Keratinocyte (primary cell): ENCODE results near the gene UCN3. TPM values are rescaled to one million over a fixed set of nuclear protein-coding genes. Genes with fewer than 3 reads are reported as not detected.

Experiments used
- DNase-seq: peaks from one replicate; pipeline ENCODE4 v3.0.0-alpha.2; 2011; ENCODE audit warnings: low read depth, missing footprints, low spot score
- FAIRE-seq: peaks from 2 replicates; lab custom pipeline; 2011; peaks lifted over from hg19 to GRCh38; lab: Jason Lieb, UNC
- H2AFZ ChIP-seq: 2 replicates; pipeline ENCODE4 v1.6.0; 2012; ENCODE audit warnings: low read length, control low read depth, inconsistent platforms; ENCODE audit not compliant: control insufficient read depth
- H3K27ac ChIP-seq: 2 replicates; pipeline ENCODE4 v1.5.1; 2011; ENCODE audit warnings: low read length; ENCODE audit not compliant: control insufficient read depth, insufficient read depth
- H3K27me3 ChIP-seq: 3 replicates; pipeline ENCODE4 v1.6.0; 2011; ENCODE audit warnings: low read length; ENCODE audit not compliant: control insufficient read depth, insufficient read depth; ENCODE audit errors: extremely low read depth
- H3K36me3 ChIP-seq, 2 experiments: 2 replicates in 1 of 2; 3 replicates in 1 of 2; pipeline ENCODE4 v1.5.1; 2011; ENCODE audit warnings: low read length in 2 of 2, mild to moderate bottlenecking in 1 of 2; ENCODE audit not compliant: control insufficient read depth in 2 of 2, insufficient read depth in 2 of 2; ENCODE audit errors: extremely low read depth in 1 of 2
- H3K4me1 ChIP-seq: 3 replicates; pipeline ENCODE4 v1.5.1; 2011; ENCODE audit warnings: low read length; ENCODE audit not compliant: control insufficient read depth, insufficient read depth; ENCODE audit errors: extremely low read depth
- H3K4me2 ChIP-seq: 3 replicates; pipeline ENCODE4 v1.6.0; 2011; ENCODE audit warnings: low read depth, low read length; ENCODE audit not compliant: control insufficient read depth, insufficient read depth; ENCODE audit errors: extremely low read depth
- H3K4me3 ChIP-seq, 3 experiments: fragments of 200-600 bp in 1 of 3; sonication (generic) in 1 of 3; 2 replicates in 2 of 3; 3 replicates in 1 of 3; pipeline ENCODE4 v1.5.1; 2011 to 2016; ENCODE audit warnings: low read length in 3 of 3, mild to moderate bottlenecking in 3 of 3, control low read depth in 2 of 3, inconsistent platforms in 1 of 3, low read depth in 1 of 3, mixed read lengths in 1 of 3, mixed run types in 1 of 3, moderate library complexity in 1 of 3; ENCODE audit not compliant: control insufficient read depth in 2 of 3, insufficient read depth in 2 of 3; ENCODE audit errors: extremely low read depth in 1 of 3
- H3K79me2 ChIP-seq: 2 replicates; pipeline ENCODE4 v1.6.0; 2012; ENCODE audit warnings: low read length; ENCODE audit not compliant: control insufficient read depth, insufficient read depth
- H3K9ac ChIP-seq: 3 replicates; pipeline ENCODE4 v1.6.0; 2011; ENCODE audit warnings: low read length; ENCODE audit not compliant: control insufficient read depth, insufficient read depth; ENCODE audit errors: extremely low read depth
- H3K9me1 ChIP-seq: 3 replicates; pipeline ENCODE4 v1.6.0; 2011; ENCODE audit warnings: low read length; ENCODE audit not compliant: control insufficient read depth, insufficient read depth; ENCODE audit errors: extremely low read depth
- H3K9me3 ChIP-seq: 2 replicates; pipeline ENCODE4 v1.5.1; 2012; ENCODE audit warnings: low read depth, low read length; ENCODE audit not compliant: control insufficient read depth
- H4K20me1 ChIP-seq: 3 replicates; pipeline ENCODE4 v1.6.0; 2011; ENCODE audit warnings: low read length; ENCODE audit not compliant: control insufficient read depth, insufficient read depth; ENCODE audit errors: extremely low read depth
- EZH2 ChIP-seq: IDR thresholded peaks from one replicate; pipeline ENCODE4 v1.6.1; 2012; ENCODE audit warnings: inconsistent platforms, mild to moderate bottlenecking, low read length, moderate library complexity
- dilution Hi-C: fragments of 300-500 bp; cut with MboI; formaldehyde crosslinking; loops from one replicate; pipeline ENCODE4 v1.7.0; 2020; ENCODE audit warnings: low sequenced_read_pairs; ENCODE audit not compliant: extremely low pct_ligation_motif_present
- polyA plus RNA-seq, 5 experiments: library from polyadenylated mRNA; depleted of rRNA in 3 of 5; stranded (reverse) in 3 of 5; stranded (forward) in 1 of 5; unstranded in 1 of 5; fragments of >200 nt; gene quantifications; 1 replicate in 1 of 5; 2 replicates in 3 of 5; 3 replicates in 1 of 5; pipeline versions ENCODE4 v1.2.1 to v1.2.3, GENCODE V29; 2011 to 2012; ENCODE audit warnings: missing spikeins in 2 of 5, low read depth in 1 of 5, low replicate concordance in 1 of 5
- TF ChIP-seq, protein P1 (sequence below), 3 experiments: IDR thresholded peaks in 1 of 3; conservative IDR thresholded peaks in 1 of 3; optimal IDR thresholded peaks in 1 of 3; 2 replicates in 2 of 3; 3 replicates in 1 of 3; pipeline versions ENCODE3 to v1.5.1; 2011; ENCODE audit warnings: low read length in 3 of 3, mild to moderate bottlenecking in 3 of 3, moderate library complexity in 2 of 3, control low read depth in 1 of 3, inconsistent platforms in 1 of 3; ENCODE audit not compliant: insufficient read depth in 2 of 3; ENCODE audit errors: extremely low read depth in 1 of 3

The UCN3 gene
- polyA plus RNA-seq, 1 donor (not counting 4 experiments of a cell fraction or from before 2014, with no cell fraction given) = not detected

DNA sequence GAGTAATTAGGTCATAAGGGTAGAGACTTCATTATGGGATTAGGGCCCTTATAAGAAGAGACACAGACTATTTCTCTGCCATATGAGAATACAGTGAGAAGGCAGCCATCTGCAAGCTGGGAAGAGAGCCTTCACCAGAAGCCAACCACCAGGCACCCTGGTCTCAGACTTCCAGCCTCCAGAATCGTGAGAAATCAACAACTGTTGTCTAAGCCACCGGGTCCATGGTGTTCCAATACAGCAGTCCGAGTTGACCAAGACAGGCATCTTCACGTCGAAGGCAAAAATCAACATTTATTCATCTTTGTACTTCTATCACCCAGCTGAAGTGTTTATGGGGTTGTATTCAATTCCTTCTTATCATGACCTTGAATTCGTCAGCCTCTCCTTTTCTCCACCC, 34.6 kb downstream of the UCN3 start:
- Histone ChIP-seq H3K36me3 (no peaks in the 10 kb centered on the region), H3K4me1 (peaks cover 3% of the 10 kb centered on the region), H3K4me3 (no peak overlapping the region), H3K79me2 (no peaks in the 10 kb centered on the region), H3K9ac (no peak overlapping the region), H3K9me3 (no peaks in the 10 kb centered on the region), H4K20me1 (no peaks in the 10 kb centered on the region), H3K27ac (no peak overlapping the region), H3K4me2 (no peak overlapping the region), H2AFZ (no peak overlapping the region), H3K27me3 (no peaks in the 10 kb centered on the region), H3K9me1 (no peaks in the 10 kb centered on the region)
- dilution Hi-C loops = no loop called here
- FAIRE-seq (no peak), DNase-seq (no peak)
- no peak for TF ChIP-seq EZH2

DNA sequence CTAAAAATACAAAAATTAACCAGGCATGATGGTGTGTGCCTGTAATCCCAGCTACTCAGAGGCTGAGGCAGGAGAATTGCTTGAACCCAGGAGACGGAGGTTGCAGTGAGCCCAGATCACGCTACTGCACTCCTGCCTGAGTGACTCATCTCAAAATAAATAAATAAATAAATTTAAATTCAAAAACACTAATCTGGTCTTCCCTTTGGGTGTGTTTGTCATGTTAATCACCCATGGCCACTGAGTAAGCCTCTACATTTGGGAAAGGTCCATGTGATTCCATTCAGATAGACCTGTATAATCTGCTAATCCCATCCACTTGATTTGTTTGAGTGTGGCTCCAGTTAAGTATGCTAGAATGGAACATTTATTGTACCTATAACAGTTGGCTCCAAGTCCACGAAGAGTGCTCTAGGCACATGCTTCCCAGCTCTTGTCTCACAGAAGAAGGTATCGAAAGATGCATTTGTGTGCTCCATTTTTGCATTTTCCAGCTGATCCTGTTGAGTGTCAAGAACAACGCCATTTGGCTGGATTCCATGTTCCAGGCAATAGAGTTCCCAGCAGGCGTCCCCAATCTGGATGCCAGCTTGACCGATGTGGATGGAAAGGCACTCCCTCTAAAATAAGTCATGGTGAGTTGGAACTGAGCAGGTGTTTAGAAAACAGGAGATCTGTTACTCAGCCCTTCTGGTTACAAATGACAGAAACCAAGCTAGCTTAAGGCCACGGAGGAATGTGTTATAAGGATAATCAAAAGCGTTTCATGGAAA, 35.9 kb downstream of the UCN3 start:
- no peaks in the 10 kb centered on the region for H3K9me3 ChIP-seq
- no peaks in the 10 kb centered on the region for H3K36me3 ChIP-seq
- H3K9ac ChIP-seq = no peak overlapping the region
- no peaks in the 10 kb centered on the region for H3K79me2 ChIP-seq
- DNase-seq (no peak), FAIRE-seq (no peak)
- H3K4me1 ChIP-seq = peaks cover 10% of the 10 kb centered on the region
- H3K27me3 ChIP-seq = no peaks in the 10 kb centered on the region
- TF ChIP-seq EZH2 = no peak
- TF ChIP-seq, protein P1, sequence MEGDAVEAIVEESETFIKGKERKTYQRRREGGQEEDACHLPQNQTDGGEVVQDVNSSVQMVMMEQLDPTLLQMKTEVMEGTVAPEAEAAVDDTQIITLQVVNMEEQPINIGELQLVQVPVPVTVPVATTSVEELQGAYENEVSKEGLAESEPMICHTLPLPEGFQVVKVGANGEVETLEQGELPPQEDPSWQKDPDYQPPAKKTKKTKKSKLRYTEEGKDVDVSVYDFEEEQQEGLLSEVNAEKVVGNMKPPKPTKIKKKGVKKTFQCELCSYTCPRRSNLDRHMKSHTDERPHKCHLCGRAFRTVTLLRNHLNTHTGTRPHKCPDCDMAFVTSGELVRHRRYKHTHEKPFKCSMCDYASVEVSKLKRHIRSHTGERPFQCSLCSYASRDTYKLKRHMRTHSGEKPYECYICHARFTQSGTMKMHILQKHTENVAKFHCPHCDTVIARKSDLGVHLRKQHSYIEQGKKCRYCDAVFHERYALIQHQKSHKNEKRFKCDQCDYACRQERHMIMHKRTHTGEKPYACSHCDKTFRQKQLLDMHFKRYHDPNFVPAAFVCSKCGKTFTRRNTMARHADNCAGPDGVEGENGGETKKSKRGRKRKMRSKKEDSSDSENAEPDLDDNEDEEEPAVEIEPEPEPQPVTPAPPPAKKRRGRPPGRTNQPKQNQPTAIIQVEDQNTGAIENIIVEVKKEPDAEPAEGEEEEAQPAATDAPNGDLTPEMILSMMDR (optimal IDR thresholded peaks at IDR 0.05 in 1 of 3, IDR thresholded peaks at IDR 0.05 in 1 of 3, conservative IDR thresholded peaks at IDR 0.05 in 1 of 3; ENCODE audit: extremely low read depth in 1 of 3, insufficient read depth in 2 of 3, low read length in 3 of 3) = no peak
- no peaks in the 10 kb centered on the region for H3K9me1 ChIP-seq
- H3K4me2 ChIP-seq = no peak overlapping the region
- dilution Hi-C loops = no loop called here
- H4K20me1 ChIP-seq = no peaks in the 10 kb centered on the region
- H3K27ac ChIP-seq = no peak overlapping the region
- no peak overlapping the region for H2AFZ ChIP-seq
- H3K4me3 ChIP-seq = no peak overlapping the region
